Fibroblast of lung (primary cell): ENCODE data around the gene SYS1.

Experiments
- CTCF ChIP-seq, 2 donors: IDR thresholded peaks in 1 of 2; conservative IDR thresholded peaks in 1 of 2; 1 replicate in 1 of 2; 2 replicates in 1 of 2; pipeline ENCODE4 v1.5.1; 2011 to 2012; ENCODE audit warnings: low read length in 2 of 2, control low read depth in 1 of 2, inconsistent platforms in 1 of 2, low read depth in 1 of 2, mild to moderate bottlenecking in 1 of 2
- EZH2 ChIP-seq: IDR thresholded peaks from 2 replicates; pipeline ENCODE4 v1.5.1; 2012; ENCODE audit warnings: low read length, control low read depth, mild to moderate bottlenecking; ENCODE audit errors: missing control alignments

- no peak for TF ChIP-seq CTCF (conservative IDR thresholded peaks at IDR 0.05 in 1 of 2, IDR thresholded peaks at IDR 0.05 in 1 of 2; ENCODE audit: low read depth in 1 of 2, low read length in 2 of 2)
- no peak for TF ChIP-seq EZH2
Measured at GRCh38 chr20:45412653-45413052, 49.7 kb downstream of the SYS1 start.
